Skin of body (tissue), 2 donors: Measurements from ENCODE around the gene ADGRF1. TPM values are rescaled to one million over a fixed set of nuclear protein-coding genes. Genes with fewer than 3 reads are reported as not detected.
"Not testable (repeated sequence)": the region's sequence is repeated elsewhere in the genome, so short reads cannot be mapped to it uniquely, and the experiment has no call there.

Experiments
- DNase-seq: peaks from one replicate; lab custom pipeline; 2025; lab: John Stamatoyannopoulos, UW
- total RNA-seq: library from RNA; depleted of rRNA; stranded (reverse); fragments of >200 nt; gene quantifications from one replicate; pipeline ENCODE4 v1.2.3, GENCODE V29; 2014

The ADGRF1 gene
- total RNA-seq, 1 donor from 2014 or later = 0.10 TPM

- no peak for DNase-seq
These were observed 18.6 kb downstream of the ADGRF1 start for GRCh38 chr6:47023573-47023972.

- DNase-seq = no peak
These were observed 19.9 kb downstream of the ADGRF1 start for GRCh38 chr6:47022191-47022590.

GRCh38 chr6:47019941-47020340, 22.2 kb downstream of the ADGRF1 start:
- DNase-seq = no peak

- no peak for DNase-seq
These were observed 25.2 kb downstream of the ADGRF1 start for GRCh38 chr6:47016909-47017308.

DNA sequence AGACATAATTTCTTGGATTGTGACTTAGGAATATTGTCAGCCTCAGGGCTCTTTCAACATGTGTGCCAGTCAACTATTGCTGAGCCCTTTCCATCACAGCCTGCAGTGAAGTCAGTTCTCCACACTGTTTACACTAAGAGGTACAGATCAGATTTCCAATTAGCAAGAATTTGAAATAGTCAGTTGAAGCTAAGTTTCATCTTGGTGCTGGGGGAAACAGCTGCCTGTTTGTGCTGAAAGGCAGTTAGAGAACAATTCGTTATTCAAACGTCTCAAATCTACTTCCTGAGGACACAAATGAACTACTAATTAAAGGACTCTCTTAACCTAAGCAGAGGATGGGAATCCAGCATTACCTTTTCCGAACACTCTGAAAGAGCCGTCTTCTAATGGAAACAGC, 25.9 kb downstream of the ADGRF1 start:
- peak; percentile 4 for DNase-seq

DNA sequence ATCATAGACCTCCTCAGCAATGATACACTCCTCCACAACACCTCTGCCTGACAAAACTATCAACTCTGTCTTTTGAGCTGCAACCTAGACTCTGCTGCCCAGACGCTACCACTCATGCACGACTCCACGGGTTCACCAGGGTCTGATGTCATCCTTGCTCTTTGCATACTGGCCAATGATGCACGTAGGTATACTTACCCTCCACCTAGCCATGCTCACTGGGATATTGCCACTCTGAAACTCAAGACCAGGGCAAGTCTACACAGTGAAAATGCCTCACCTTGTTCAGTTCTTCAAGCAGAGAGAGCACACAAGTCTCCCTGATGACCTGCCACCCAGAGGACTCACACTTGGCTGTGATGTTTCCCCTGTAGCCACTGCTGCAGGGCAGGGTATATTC, 27.7 kb downstream of the ADGRF1 start:
- DNase-seq = no peak

DNA sequence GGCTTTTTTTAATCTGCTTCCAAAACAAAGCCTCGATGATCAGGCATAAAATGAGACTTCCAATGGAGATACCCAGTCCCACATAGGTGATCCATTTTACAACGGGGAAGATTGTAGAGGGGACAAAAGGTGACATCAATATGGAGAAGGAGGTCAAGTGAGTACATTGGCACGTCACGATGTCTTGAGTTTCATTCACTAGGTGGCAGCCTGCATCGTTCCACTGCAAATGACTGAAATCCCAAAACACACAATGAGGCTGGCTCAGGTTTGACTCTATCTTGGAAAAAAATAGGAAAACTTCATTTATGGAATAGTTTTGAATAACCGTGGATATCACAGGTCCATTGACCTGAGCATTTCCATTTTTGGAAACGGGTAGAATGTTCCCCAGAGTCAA, 32.5 kb downstream of the ADGRF1 start:
- no peak for DNase-seq

DNA sequence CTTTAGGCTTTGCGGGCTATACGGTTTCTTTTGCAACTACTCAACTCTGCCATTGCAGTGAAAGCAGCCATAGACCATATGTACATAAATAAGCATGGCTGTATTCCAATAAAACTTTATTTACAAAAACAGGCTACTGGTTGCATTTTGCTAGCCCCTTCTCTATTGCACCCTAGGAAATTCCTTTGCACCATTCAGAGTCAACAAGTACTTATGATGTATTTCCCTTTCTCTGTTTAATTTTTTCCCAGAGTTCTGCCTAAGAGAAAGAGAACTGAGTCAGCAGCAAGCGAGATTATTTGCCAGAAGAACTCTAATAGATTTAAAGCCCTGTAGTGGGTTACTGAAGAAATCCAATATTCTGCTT, 33.8 kb downstream of the ADGRF1 start:
- DNase-seq = no peak

DNA sequence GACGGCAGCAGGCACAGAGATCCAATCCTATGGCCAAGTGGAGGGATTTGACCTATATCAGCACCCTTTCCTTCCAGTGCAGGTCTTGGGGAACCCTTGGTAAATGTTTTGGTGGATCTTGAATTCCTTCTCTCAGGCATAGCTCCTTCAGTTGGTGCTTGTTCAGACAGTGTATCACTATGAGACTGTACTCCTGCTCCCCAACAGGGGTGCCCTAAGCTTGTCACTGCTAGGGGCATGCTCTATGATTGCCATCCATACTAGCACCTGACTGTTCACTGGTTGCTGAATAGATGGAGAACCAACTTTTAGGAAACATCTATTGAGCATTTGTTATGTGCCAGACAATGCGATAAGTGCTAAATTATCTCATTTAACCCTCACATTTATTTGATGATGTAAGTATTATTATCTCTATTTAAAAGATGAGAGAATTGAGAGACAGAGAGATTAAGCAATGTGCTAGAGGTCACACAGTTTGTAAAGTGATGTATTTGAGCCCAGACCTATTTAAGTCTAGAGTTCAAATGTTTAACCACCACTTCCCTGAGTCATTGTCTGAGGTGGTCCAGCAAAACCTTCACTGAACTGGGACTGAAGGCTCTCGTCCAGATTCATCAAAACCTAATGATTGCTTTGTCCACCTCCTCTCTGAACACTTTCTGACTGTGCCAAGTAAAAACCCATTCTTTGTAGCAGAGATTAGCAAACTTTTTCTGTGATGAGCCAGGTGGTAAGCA, 34.3 kb downstream of the ADGRF1 start:
- DNase-seq = no peak

GRCh38 chr6:47005486-47005885, 36.6 kb downstream of the ADGRF1 start:
- DNase-seq = no peak

DNA sequence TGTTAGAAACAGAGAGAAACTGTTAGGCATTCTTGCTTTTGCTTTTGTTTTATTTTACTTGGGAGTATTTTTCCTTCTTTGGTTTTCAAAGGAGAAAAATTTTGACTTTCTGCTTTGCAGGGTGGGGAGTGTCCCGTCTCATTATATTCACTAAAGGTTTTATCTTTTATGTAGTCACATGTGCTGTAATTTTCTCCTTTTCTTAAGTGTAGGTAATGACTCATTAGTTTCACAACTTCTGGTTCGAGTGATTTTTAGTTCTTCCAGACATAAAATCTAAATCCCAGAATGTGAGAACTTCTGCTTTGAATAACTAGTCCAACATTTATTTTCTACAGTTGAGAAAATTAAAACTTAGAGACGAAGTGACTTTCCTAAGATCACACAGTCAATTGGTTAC, 37.7 kb downstream of the ADGRF1 start:
- DNase-seq = no peak

DNA sequence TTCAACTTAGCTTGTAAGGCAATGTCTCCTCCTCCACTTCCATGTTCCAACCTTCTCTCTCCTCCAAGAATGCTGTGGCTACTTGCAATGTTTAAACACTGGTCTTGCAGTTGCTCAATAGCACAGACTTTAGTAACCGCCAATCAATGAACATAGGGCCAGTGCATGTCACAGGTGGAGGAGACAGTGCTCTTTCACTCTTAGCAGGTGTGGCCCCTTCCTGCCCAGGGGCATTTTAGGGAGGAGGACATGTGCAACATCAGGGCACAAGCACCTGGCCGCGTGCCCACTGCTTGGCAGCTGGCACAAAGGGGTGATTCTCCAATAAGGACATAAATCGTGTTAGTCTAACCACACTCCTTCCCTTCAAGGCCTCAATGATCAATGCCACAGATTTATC, 41.3 kb downstream of the ADGRF1 start:
- no peak for DNase-seq

- no peak for DNase-seq
These were observed 43.6 kb downstream of the ADGRF1 start for GRCh38 chr6:46998436-46999017.

- no peak for DNase-seq
These were observed 44.5 kb downstream of the ADGRF1 start for GRCh38 chr6:46997646-46998045.

DNA sequence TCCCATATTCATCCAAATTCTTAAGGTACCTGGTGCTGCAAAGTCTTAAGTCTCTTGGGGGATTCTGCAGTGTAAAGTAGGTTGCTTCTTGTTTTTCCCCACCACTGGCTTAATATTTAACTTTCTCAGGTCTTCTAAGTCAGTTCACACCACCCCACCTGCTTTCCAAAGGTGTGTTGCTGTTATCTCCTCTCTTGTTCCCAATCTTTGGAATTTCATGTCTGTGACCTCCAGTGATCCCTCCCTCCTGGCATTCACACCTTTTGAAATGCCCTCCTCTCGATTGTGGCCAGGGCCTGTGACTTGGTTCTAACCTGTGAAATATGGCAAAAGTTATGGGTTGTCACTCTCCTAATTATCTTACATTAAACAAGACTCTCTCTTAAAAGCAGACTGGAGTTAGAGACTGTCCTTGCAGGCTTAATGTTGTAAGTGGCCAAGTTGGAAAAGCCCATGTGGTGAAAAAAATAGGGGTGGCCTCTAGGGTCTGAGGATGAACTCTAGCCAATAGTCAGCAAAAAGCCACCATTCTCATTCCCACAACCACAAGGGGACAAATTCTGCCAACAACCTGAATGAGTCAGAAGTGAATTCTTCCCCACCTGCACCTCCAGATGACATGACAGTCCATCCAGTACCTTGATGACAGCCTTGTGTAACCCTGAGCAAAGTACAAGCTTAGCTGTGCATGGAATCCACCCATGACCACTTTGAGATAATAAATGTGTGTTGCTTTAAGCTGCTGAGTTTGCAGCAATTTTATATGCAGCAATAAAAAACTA, 45.1 kb downstream of the ADGRF1 start:
- no peak for DNase-seq

DNA sequence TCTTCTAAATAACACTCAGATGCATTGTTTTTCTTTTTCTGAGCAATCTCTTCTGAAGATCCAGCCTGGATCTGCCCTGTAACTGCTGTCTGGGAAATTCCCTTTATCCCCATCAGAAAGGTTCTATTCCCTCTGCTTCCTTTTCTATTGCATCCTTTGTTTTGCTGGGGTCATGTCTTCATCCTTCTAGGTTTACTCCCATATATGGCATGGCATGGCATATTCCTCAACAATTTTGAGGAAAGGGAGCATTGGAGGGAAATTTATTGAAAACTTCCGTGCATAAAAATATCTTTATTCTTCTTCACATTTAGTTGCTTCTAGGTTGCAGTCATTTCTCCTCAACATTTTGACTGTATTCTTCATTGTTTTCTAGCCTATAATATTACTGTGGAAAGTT, 47.2 kb downstream of the ADGRF1 start:
- no peak for DNase-seq

GRCh38 chr6:46993846-46994245, 48.3 kb downstream of the ADGRF1 start:
- no peak for DNase-seq

DNA sequence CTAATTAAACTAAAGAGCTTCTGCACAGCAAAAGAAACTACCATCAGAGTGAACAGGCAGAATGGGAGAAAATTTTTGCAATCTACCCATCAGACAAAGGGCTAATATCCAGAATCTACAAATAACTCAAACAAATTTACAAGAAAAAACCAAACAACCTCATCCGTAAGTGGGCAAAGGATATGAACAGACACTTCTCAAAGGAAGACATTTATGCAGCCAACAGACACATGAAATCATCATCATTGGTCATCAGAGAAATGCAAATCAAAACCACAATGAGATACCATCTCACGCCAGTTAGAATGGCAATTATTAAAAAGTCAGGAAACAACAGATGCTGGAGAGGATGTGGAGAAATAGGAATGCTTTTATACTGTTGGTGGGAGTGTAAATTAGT, 49.7 kb downstream of the ADGRF1 start:
- DNase-seq = not testable (repeated sequence)

DNA sequence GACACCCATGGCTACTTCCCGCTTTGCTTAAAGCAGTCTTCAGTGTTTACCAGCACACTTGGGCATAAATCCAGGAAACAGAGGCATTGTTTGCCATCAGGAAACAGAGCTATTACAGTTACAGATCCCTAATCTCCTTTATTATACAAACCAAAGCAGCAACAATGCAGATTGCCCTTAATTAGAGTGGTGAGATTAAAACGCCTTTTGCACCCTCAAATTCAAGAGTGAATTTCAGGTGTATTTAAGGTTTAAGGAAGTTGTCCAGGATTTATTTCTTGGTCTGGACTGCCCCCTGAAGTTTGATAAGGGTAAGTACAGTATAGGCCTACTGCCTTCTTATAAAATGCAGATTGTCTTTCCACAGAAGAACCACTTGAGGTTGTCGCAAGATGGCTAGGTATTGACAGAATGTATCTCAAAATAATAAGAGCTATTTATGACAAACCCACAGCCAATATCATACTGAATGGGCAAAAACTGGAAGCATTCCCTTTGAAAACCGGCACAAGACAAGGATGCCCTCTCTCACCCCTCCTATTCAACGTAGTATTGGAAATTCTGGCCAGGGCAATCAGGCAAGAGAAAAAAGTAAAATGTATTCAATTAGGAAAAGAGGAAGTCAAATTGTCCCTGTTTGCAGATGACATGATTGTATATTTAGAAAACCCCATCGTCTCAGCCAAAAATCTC, 51.2 kb downstream of the ADGRF1 start:
- DNase-seq = peak; percentile 47

GRCh38 chr6:46990031-46990644, 52.0 kb downstream of the ADGRF1 start:
- DNase-seq = no peak

DNA sequence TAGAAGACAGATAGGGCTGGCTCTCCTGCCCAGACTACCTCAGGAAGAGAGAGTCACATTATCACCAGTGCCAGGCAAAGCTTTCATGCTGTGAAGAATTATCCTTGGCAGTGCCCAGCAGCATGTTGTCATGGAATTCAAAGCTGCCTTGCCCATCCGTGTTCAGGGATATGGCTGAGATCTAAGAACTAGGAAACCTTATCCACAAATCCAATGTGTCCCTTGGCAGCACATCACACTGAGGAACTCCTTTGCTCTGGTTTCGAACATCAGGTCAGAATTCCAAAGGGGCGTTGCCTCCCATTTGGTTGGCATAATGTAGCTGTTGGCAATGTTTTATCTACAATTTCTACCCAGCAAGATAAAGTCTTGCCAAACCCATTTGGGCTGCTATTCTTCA, 52.7 kb downstream of the ADGRF1 start:
- no peak for DNase-seq

DNA sequence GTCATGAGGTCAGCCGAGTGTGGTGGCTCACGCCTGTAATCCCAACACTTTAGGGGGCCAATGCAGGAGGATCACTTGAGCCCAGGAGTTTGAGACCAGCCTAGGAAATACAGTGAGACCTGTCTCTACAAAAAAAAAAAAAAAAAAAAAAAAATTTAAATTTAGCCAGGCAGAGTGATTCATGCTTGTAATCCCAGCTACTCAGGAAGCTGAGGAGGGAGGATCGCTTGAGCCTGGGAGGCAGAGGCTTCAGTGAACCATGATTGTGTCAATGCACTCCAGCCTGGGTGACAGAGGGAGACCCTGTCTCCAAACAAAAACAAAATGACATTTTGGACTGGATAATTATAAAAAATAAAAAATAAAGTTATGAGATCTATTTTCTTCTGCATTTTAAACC, 56.2 kb downstream of the ADGRF1 start:
- DNase-seq = no peak
